Mesendoderm (in vitro differentiated cells): ENCODE measurements around the gene RPL32.
"Not testable (repeated sequence)": the region's sequence is repeated elsewhere in the genome, so short reads cannot be mapped to it uniquely, and the experiment has no call there.

Experiments
- DNase-seq: peaks from one replicate; pipeline ENCODE4 v3.0.0; 2013
- H2AK5ac ChIP-seq: 2 replicates; pipeline ENCODE4 v1.6.1; 2013; ENCODE audit warnings: low read length, inconsistent platforms
- H2BK120ac ChIP-seq: 2 replicates; pipeline ENCODE4 v1.6.1; 2013; ENCODE audit warnings: low read depth, mild to moderate bottlenecking, low read length, moderate library complexity, mixed read lengths
- H2BK15ac ChIP-seq: replicated peaks from 2 replicates; pipeline ENCODE4 v1.6.1; 2013; ENCODE audit warnings: low read depth, mild to moderate bottlenecking, moderate library complexity
- H2BK5ac ChIP-seq: 2 replicates; pipeline ENCODE4 v1.6.1; 2013; ENCODE audit warnings: low read length, inconsistent platforms
- H3K18ac ChIP-seq: 2 replicates; pipeline ENCODE4 v1.6.1; 2013; ENCODE audit warnings: mild to moderate bottlenecking, low read length, mixed read lengths
- H3K23ac ChIP-seq: one replicate; pipeline ENCODE4 v1.6.1; 2013; ENCODE audit warnings: low read length
- H3K27ac ChIP-seq: 2 replicates; pipeline ENCODE4 v1.5.1; 2013; ENCODE audit warnings: low read depth, mild to moderate bottlenecking, inconsistent platforms, low read length, moderate library complexity
- H3K27me3 ChIP-seq: 2 replicates; pipeline ENCODE4 v1.6.1; 2013; ENCODE audit warnings: low read length, control low read depth, mild to moderate bottlenecking, inconsistent platforms; ENCODE audit not compliant: insufficient read depth, poor library complexity
- H3K36me3 ChIP-seq: 2 replicates; pipeline ENCODE4 v1.6.1; 2013; ENCODE audit warnings: low read length, inconsistent platforms; ENCODE audit not compliant: control insufficient read depth, insufficient read depth
- H3K4ac ChIP-seq: one replicate; pipeline ENCODE4 v1.6.1; 2013; ENCODE audit warnings: low read depth, mild to moderate bottlenecking, low read length, moderate library complexity
- H3K4me1 ChIP-seq: 2 replicates; pipeline ENCODE4 v1.6.1; 2013; ENCODE audit warnings: low read depth, low read length, inconsistent platforms; ENCODE audit not compliant: control insufficient read depth
- H3K4me2 ChIP-seq: 2 replicates; pipeline ENCODE4 v1.6.1; 2013; ENCODE audit warnings: low read length
- H3K4me3 ChIP-seq: 2 replicates; pipeline ENCODE4 v1.5.1; 2013; ENCODE audit warnings: mild to moderate bottlenecking, low read length
- H3K56ac ChIP-seq: one replicate; pipeline ENCODE4 v1.6.1; 2013; ENCODE audit warnings: low read length
- H3K79me1 ChIP-seq: 2 replicates; pipeline ENCODE4 v1.6.1; 2013; ENCODE audit warnings: low read length, inconsistent platforms
- H3K79me2 ChIP-seq: 2 replicates; pipeline ENCODE4 v1.6.1; 2013; ENCODE audit warnings: mild to moderate bottlenecking, low read length; ENCODE audit not compliant: control insufficient read depth, insufficient read depth
- H3K9ac ChIP-seq: 2 replicates; pipeline ENCODE4 v1.6.1; 2013; ENCODE audit warnings: low read length, inconsistent platforms
- H4K5ac ChIP-seq: one replicate; pipeline ENCODE4 v1.6.1; 2013; ENCODE audit warnings: low read length
- H4K8ac ChIP-seq: one replicate; pipeline ENCODE4 v1.6.1; 2013; ENCODE audit warnings: low read depth, mild to moderate bottlenecking, control low read depth, low read length, moderate library complexity
- WGBS: extraction: QIAGEN DNeasy Blood & Tissue Kit; methylation state at CpG from one replicate; pipeline ENCODE4 v1.1.7; 2013; ENCODE audit warnings: low lambda C conversion rate, missing lambda C conversion rate; ENCODE audit not compliant: insufficient coverage; ENCODE audit errors: extremely low coverage; 5-methylcytosine and 5-hydroxymethylcytosine counted together

Gene RPL32

GRCh38 chr3:12884790-12885582 is 43.6 kb upstream of the RPL32 start:
- no peak overlapping the region for H4K5ac ChIP-seq
- H2BK15ac ChIP-seq, result no peak overlapping the region
- no peak overlapping the region for H3K56ac ChIP-seq
- H2BK5ac ChIP-seq, result no peak overlapping the region
- no peak overlapping the region for H3K4me2 ChIP-seq
- DNase-seq, result no peak
- H3K4me3 ChIP-seq, result no peak overlapping the region
- H4K8ac ChIP-seq, result no peak overlapping the region
- no peak overlapping the region for H3K4ac ChIP-seq
- no peaks in the 10 kb centered on the region for H3K4me1 ChIP-seq
- no peaks in the 10 kb centered on the region for H3K27me3 ChIP-seq
- no peaks in the 10 kb centered on the region for H3K79me2 ChIP-seq
- no peak overlapping the region for H3K27ac ChIP-seq
- no CpG with 5 or more reads among the region's 20 CpGs for WGBS
- no peak overlapping the region for H3K18ac ChIP-seq
- H3K23ac ChIP-seq, result no peak overlapping the region
- no peak overlapping the region for H3K9ac ChIP-seq
- H3K79me1 ChIP-seq, result no peaks in the 10 kb centered on the region
- no peak overlapping the region for H2AK5ac ChIP-seq
- no peaks in the 10 kb centered on the region for H3K36me3 ChIP-seq
- no peak overlapping the region for H2BK120ac ChIP-seq

DNA sequence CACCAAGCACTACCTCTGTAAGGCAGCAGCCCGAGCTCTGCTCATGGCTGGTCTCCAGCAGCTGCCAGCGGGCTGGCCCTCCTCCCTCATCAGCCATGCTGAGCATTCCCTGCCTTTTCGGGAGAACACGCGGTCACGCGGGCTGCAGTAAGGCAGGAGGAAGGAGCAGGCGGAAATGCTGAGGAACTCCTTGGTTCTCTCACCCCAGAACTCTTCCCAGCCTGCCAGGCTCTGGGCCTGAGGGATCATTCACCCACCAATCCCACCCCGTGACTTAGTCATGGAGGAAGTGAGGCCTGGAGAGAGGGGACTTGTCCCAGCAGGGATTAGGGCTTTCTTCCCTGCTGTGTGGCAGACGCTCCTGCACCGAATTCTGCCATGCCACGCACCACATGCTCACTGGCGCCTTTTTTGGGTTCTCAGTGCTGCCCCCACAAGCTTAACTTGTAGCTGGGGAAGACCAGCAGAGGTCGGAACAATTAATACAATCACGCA is 42.9 kb upstream of the RPL32 start:
- no peaks in the 10 kb centered on the region for H3K36me3 ChIP-seq
- no peak overlapping the region for H3K4ac ChIP-seq
- no peaks in the 10 kb centered on the region for H3K79me2 ChIP-seq
- no peak overlapping the region for H3K4me3 ChIP-seq
- no peaks in the 10 kb centered on the region for H3K27me3 ChIP-seq
- H2BK120ac ChIP-seq, result no peak overlapping the region
- H2AK5ac ChIP-seq, result no peak overlapping the region
- H4K5ac ChIP-seq, result no peak overlapping the region
- no peak overlapping the region for H3K9ac ChIP-seq
- no peaks in the 10 kb centered on the region for H3K79me1 ChIP-seq
- H3K4me1 ChIP-seq, result no peaks in the 10 kb centered on the region
- no peak overlapping the region for H3K23ac ChIP-seq
- DNase-seq, result no peak
- H3K18ac ChIP-seq, result no peak overlapping the region
- no peak overlapping the region for H2BK15ac ChIP-seq
- no peak overlapping the region for H3K56ac ChIP-seq
- no peak overlapping the region for H4K8ac ChIP-seq
- no peak overlapping the region for H2BK5ac ChIP-seq
- H3K4me2 ChIP-seq, result no peak overlapping the region
- no CpG with 5 or more reads among the region's 15 CpGs for WGBS
- no peak overlapping the region for H3K27ac ChIP-seq

DNA sequence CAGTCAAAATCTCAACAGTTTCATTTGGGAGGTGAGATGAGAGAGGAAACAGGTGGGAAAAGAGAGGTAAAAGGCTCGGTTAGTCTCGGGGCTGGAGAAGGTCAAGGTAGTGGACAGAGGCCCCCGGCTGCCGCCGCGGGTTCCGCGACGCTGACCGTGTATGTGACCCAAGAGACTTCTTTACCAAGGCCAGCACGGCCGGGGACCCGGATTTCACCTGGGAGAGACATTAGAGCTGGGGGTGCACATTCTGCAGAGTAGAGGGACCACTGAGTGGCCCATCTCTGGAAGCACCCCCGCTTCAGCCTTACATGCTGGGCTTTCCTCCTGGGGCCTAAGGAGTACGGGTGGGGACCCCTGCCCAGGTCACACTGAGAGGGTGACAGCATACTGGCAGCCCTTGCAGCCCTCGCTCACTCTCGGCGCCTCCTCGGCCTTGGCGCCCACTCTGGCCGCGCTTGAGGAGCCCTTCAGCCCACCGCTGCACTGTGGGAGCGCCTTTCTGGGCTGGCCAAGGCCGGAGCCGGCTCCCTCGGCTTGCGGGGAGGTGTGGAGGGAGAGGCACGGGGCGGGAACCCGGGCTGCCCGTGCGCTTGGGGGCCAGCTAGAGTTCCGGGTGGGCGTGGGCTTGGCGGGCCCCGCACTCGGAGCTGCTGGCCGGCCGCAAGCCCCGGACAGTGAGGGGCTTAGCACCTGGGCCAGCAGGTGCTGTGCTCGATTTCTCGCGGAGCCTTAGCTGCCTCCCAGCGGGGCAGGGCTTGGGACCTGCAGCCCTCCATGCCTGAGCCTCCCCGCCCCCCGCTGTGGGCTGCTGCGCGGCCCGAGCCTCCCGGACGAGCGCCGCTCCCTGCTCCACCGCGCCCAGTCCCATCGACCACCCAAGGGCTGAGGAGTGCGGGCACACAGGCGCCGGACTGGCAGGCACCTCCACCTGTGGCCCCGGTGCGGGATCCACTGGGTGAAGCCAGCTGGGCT is 41.3 kb upstream of the RPL32 start:
- H3K18ac ChIP-seq, result no peak overlapping the region
- WGBS, result no CpG with 5 or more reads among the region's 62 CpGs

DNA sequence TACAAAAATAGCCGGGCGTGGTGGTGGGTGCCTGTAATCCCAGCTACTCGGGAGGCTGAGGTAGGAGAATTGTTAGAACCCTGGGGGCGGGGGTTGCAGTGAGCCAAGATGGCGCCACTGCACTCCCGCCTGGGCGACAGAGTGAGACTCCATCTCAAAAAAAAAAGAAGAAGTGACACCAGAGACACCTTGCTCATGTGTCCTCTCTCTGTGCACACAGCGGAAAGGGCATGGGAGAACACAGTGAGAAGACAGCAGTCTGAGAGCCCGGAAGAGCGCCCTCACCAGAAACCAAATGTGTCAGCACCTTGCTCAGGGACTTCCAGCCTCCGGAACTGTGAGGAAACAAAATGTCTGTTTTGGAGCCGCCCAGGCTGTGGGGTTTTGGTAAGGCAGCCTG is 40.5 kb upstream of the RPL32 start:
- not testable (repeated sequence) for H3K4ac ChIP-seq, H4K8ac ChIP-seq
- no CpG with 5 or more reads among the region's 12 CpGs for WGBS

More for the DNA sequence above, 41.3 kb upstream of the RPL32 start:
- Histone ChIP-seq H3K27ac (no peak overlapping the region), H4K8ac (no peak overlapping the region), H3K27me3 (no peaks in the 10 kb centered on the region), H4K5ac (no peak overlapping the region), H3K23ac (no peak overlapping the region), H3K79me2 (no peaks in the 10 kb centered on the region), H3K4ac (no peak overlapping the region), H3K56ac (no peak overlapping the region), H2BK15ac (no peak overlapping the region), H2AK5ac (no peak overlapping the region), H3K4me2 (no peak overlapping the region), H3K4me3 (no peak overlapping the region), H2BK5ac (no peak overlapping the region), H3K9ac (no peak overlapping the region), H3K36me3 (no peaks in the 10 kb centered on the region), H3K79me1 (no peaks in the 10 kb centered on the region), H2BK120ac (no peak overlapping the region), H3K4me1 (no peaks in the 10 kb centered on the region)
- DNase-seq, result no peak

GRCh38 chr3:12879191-12879815 is 37.9 kb upstream of the RPL32 start:
- Histone ChIP-seq H4K8ac (no peak overlapping the region), H2AK5ac (no peak overlapping the region), H3K36me3 (no peaks in the 10 kb centered on the region), H4K5ac (no peak overlapping the region), H3K9ac (no peak overlapping the region), H3K4me3 (no peak overlapping the region), H3K79me1 (no peaks in the 10 kb centered on the region), H2BK120ac (no peak overlapping the region), H3K18ac (no peak overlapping the region), H2BK15ac (no peak overlapping the region), H3K56ac (no peak overlapping the region), H3K27ac (no peak overlapping the region), H3K79me2 (no peaks in the 10 kb centered on the region), H3K4ac (no peak overlapping the region), H3K23ac (no peak overlapping the region), H3K27me3 (no peaks in the 10 kb centered on the region), H2BK5ac (no peak overlapping the region), H3K4me1 (no peaks in the 10 kb centered on the region), H3K4me2 (no peak overlapping the region)
- WGBS, result no CpG with 5 or more reads among the region's 5 CpGs
- DNase-seq, result no peak

More for the DNA sequence above, 40.5 kb upstream of the RPL32 start:
- H3K23ac ChIP-seq, H2BK15ac ChIP-seq, H2BK5ac ChIP-seq, H2BK120ac ChIP-seq, H3K36me3 ChIP-seq, H3K4me2 ChIP-seq, DNase-seq, H3K4me1 ChIP-seq, H3K18ac ChIP-seq, H4K5ac ChIP-seq, H3K79me2 ChIP-seq, H3K4me3 ChIP-seq, H3K79me1 ChIP-seq, H3K56ac ChIP-seq, H2AK5ac ChIP-seq, H3K27ac ChIP-seq, H3K9ac ChIP-seq, H3K27me3 ChIP-seq: not testable (repeated sequence)
